ENCODE measurements around the gene SERPINA1.
"Not testable (repeated sequence)": the region's sequence is repeated elsewhere in the genome, so short reads cannot be mapped to it uniquely, and the experiment has no call there.

SERPINA1 gene

DNA sequence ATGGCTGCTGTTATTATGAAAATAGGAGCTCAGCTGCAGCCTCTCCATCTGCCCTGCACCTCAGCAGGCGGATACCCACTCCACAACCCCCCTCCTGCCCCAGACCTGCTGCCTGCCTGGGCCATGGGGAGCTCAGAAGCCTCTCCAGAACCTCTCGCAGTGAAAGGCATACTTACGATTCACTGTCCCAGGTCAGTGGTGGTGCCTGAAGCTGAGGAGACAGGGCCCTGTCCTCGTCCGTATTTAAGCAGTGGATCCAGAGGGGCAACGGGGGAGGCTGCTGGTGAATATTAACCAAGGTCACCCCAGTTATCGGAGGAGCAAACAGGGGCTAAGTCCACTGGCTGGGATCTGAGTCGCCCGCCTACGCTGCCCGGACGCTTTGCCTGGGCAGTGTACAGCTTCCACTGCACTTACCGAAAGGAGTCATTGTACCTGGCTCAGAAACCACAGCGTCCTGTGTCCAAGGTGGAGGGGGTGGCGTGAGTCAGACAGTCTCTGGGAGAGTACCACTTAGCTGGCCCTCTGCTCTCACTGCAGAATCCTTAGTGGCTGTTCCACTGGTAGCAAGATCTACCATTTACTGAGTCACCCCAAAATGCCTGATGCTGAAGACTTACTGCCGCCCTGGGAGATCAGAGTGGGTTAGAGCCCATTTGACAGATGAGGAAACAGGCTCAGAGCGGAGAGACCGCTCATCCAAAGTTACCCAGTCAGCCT is at the start of gene SERPINA1:
Gene SERPINA1 (minus strand): TSS at position 219 of the 720 bp plus-strand sequence. CDS start 5,365 bp downstream, outside the sequence.
- DNase-seq = no peak

- no peak for DNase-seq
Measured at GRCh38 chr14:94428610-94429009, 40.2 kb upstream of the SERPINA1 start.

DNA sequence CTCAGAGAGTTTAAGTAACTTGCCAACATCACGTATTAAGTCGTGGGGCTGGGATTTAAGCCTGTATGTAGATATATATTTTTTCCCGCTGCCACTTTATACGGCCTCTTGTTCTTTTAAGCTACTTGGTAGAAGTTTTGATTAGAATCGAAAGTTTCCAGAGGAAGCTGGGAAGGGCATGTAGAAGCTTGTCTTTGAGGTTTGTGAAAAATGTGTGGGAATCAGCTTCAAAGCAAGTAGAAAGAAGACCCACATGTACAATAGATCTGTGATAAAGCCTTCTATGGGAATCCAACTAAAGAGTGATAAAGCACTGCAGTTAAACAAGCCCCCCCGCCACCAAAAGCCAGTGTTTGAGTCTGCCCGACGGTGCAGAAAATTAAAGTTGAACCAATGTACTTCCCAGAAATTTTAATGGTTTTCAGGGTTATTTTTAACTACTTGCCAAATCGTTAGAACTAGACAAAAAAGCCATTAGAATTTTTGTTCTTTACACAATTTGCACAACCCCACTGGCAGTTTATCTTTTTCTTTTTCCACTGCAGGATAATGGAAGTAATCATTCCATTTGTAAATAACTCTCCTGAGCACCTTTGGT is 38.7 kb upstream of the SERPINA1 start:
- no peak for DNase-seq

GRCh38 chr14:94426526-94426925 is 38.1 kb upstream of the SERPINA1 start:
- no peak for DNase-seq

DNA sequence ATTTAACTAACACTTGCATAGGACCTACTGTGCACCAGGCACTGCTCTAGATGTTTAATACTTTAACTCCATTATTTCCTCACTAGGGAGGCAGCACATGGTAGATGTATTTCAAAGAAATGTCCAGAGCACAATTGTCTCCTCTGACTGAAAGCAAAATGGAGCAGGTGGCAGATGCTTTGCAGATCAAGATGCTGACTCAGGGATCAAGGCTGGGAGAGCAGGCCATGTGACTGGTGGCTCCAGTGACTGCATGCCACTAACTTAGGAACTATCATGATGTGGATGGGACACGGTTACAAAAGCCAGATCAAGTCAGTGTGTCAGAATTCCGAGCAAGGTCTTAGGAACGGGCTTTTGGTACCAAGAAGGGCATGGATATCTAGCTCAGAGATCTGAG is 36.0 kb upstream of the SERPINA1 start:
- no peak for DNase-seq

- DNase-seq = peak; percentile 65
Measured at GRCh38 chr14:94423453-94424056, 35.2 kb upstream of the SERPINA1 start.

GRCh38 chr14:94421316-94421715 is 32.9 kb upstream of the SERPINA1 start:
- no peak for DNase-seq

GRCh38 chr14:94417497-94418205 is 29.2 kb upstream of the SERPINA1 start:
- not testable (repeated sequence) for DNase-seq

DNA sequence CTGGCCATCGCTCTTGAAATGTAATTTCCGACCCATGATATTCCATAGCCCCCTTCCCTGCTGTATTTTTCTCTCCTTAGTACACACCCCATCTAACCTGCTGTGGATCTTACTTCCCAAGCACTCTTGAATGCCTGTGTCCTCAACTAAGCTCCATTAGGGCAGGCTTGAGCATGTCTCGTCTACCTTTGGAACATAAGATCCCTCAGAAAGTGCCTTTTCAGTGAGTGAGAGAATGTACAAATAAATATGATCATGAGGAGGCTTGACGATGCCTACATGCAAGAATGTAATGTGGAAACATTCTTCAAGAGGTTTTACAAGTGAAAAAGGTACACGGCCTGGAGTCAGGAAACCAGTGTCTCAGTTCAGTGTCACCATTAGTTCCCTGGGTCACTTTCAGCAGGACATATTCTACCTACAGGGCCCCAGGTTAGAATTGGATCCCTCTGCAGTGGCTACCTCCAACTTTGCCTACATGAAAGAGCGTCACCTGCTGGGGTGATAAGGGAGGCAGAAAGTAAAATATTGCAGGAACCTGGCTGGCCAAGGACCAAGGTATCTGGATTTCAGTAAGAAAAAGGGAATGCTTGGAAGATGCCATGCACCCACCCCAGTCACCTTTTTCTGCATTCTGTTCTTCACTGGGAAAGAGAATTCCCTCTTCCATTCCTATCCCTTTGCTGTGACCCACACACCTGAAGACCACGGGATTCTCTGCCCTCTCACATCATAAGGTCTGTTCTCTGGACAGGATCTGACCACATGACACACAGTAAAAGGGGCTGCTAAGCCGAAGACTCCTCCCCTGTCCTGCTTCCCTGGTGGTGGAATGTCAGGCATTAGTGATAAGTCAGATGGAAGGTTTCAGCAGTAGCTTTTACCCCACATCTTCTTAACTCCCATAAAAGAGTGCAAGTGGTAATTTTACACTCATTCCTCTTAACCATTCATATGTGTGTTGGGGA is 24.6 kb upstream of the SERPINA1 start:
- no peak for DNase-seq

GRCh38 chr14:94411638-94412037 is 23.2 kb upstream of the SERPINA1 start:
- DNase-seq = no peak

DNA sequence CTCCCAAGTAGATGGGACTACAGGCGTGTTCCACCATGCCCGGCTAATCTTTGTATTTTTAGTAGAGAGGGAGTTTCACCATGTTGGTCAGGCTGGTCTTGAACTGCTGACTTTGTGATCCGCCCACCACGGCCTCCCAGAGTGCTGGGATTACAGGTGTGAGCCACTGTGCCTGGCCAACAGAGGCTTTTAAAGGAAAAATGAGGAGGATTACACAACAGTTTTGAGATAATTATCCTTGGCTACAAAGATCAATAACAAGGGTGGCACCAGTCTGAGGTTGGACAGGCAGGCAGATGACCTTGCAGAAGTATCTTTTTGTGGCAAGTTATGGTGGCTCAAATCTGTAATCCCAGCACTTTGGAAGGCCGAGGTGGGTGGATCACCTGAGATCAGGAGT is 21.0 kb upstream of the SERPINA1 start:
- not testable (repeated sequence) for DNase-seq

GRCh38 chr14:94408546-94409095 is 20.2 kb upstream of the SERPINA1 start:
- DNase-seq = no peak

- DNase-seq = no peak
Measured at GRCh38 chr14:94407906-94408305, 19.5 kb upstream of the SERPINA1 start.

DNA sequence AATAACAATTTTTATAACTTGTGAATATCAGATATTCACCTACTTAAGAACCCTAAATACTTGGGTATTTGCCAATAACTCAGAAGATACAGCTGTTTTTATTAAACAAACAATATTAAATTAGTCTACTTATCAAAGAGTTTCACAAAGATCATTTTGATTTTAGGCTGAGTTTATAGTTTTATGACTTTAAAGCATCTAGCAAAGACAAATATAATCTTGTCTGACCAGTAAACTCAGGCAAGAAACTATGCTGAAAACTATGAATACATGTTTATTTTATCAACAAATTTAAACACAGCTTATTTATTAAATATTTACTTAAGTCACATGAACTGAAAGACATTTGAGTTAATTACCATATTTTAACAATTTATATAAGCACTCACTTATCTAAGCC is 18.5 kb upstream of the SERPINA1 start:
- DNase-seq = no peak

DNA sequence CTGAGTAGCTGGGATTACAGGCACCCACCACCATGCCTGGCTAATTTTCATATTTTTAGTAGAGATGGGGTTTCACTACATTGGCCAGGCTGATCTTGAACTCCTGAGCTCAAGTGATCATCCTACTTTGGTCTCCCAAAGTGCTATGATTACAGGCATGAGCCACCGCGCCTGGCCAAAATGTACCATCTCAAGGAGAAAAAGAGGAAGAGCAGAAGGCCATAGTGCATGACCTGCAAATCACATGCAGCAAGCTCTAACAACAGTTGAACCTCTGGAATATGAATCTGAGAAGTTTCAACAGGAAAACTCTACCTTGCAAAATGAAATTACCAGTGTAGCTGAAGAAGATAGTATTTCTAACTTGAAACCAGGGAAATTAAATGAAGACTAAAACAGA is 17.1 kb upstream of the SERPINA1 start:
- no peak for DNase-seq

GRCh38 chr14:94404561-94404960 is 16.2 kb upstream of the SERPINA1 start:
- DNase-seq = no peak

- DNase-seq = no peak
Measured at GRCh38 chr14:94403312-94403932, 15.0 kb upstream of the SERPINA1 start.

- DNase-seq = no peak
Measured at GRCh38 chr14:94401083-94401482, 12.7 kb upstream of the SERPINA1 start.

DNA sequence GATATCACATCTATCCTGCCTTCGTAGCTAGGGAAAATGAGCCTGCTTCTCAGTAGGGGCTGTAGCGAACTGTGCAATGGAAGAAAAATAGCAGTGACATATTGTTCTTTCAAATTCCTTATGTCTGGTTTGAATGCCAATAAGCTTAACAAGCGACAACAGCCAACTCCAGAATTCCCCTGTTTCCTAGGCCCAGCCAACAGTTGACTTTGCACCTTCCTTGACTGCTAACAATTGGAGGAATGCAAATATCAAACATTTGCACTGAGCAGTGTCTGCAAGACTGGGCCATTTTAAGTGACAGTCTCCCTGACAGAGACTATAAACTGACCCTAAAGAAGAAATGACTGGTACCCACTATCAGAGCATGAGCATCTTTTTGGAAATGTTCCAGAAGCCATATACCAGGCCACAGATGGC is 12.0 kb upstream of the SERPINA1 start:
- no peak for DNase-seq

GRCh38 chr14:94398536-94398935 is 10.1 kb upstream of the SERPINA1 start:
- DNase-seq = no peak

DNA sequence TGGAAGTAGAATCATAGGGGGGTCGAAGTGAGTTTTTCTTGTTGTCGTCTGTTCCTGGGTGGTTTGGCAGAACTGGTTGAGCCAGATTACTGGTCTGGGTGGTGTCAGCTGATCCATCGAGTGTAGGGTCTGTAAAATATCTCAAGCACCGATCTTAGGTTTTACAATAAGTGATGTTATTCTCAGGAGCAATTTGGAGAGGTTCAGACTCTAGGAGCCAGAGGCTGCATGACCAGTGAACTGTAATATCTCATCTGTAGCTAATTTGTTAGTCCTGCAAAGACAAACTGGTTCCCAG is 9.7 kb upstream of the SERPINA1 start:
- no peak for DNase-seq
